K562 (cell line): ENCODE data around the gene C4orf50. TPM values are rescaled to one million over a fixed set of nuclear protein-coding genes. Genes with fewer than 3 reads are reported as not detected.

Source experiments
- ATAC-seq: fragments of 200-7000 bp; cut with Tn5 transposase; 3 replicates; pipeline ENCODE4 v1.9.1; 2020; ENCODE audit warnings: moderate library complexity
- BruUV-seq: library from RNA; stranded (reverse); fragments of 400-500 nt; replicated peaks from 2 replicates; lab custom pipeline; 2021; lab: Mats Ljungman, UMichigan
- CTCF ChIA-PET: fragments of 300-600 bp; formaldehyde crosslinking; extraction: SDS; loops from one replicate; lab custom pipeline; 2021; ENCODE audit warnings: low intra/inter-chr PET ratio; lab: Yijun Ruan, JAX
- POLR2A ChIA-PET: fragments of 300-600, 350-650 bp; sonication (Branson Sonifier 250); formaldehyde crosslinking; extraction: SDS; loops from one replicate; lab custom pipeline; 2021; ENCODE audit warnings: antibody characterized with exemption, inconsistent platforms; lab: Yijun Ruan, JAX
- DNase-seq, 4 experiments: peaks; one replicate each; pipeline versions ENCODE4 v3.0.0 to v3.0.0-alpha.2; 2011 to 2018; ENCODE audit warnings: low spot score in 3 of 4, mixed read lengths in 3 of 4; ENCODE audit errors: extremely low read depth in 1 of 4
- FAIRE-seq: peaks from 2 replicates; lab custom pipeline; 2011; peaks lifted over from hg19 to GRCh38; lab: Jason Lieb, UNC
- H2AFZ ChIP-seq: 2 replicates; pipeline ENCODE4 v1.6.0; 2011; ENCODE audit warnings: low read depth, low read length, control low read depth, inconsistent platforms
- H3K27ac ChIP-seq: fragments of 200-600 bp; 3 replicates; pipeline ENCODE4 v1.8.0; 2011; ENCODE audit warnings: low read depth, mild to moderate bottlenecking, control low read depth, inconsistent platforms, low read length, moderate library complexity, mixed read lengths; ENCODE audit errors: extremely low read depth
- H3K27me3 ChIP-seq, 2 experiments: fragments of 300-600 bp in 1 of 2; 2 replicates in 1 of 2; 3 replicates in 1 of 2; pipeline versions ENCODE4 v1.6.0 to v1.8.0; 2011; ENCODE audit warnings: inconsistent platforms in 2 of 2, low read length in 2 of 2, mild to moderate bottlenecking in 1 of 2, mixed read lengths in 1 of 2, moderate library complexity in 1 of 2; ENCODE audit not compliant: control insufficient read depth in 2 of 2, insufficient read depth in 2 of 2
- H3K36me3 ChIP-seq: fragments of 300-600 bp; 3 replicates; pipeline ENCODE4 v1.8.0; 2011; ENCODE audit warnings: mild to moderate bottlenecking, low read length, inconsistent platforms; ENCODE audit not compliant: control insufficient read depth, insufficient read depth
- H3K4me1 ChIP-seq, 2 experiments: fragments of 200-600 bp in 1 of 2; replicated peaks in 1 of 2; 2 replicates in 1 of 2; 3 replicates in 1 of 2; pipeline versions ENCODE4 v1.5.1 to v1.8.0; 2011; ENCODE audit warnings: inconsistent platforms in 2 of 2, low read length in 2 of 2, mild to moderate bottlenecking in 1 of 2, mixed read lengths in 1 of 2, moderate library complexity in 1 of 2; ENCODE audit not compliant: control insufficient read depth in 2 of 2, insufficient read depth in 2 of 2
- H3K4me2 ChIP-seq: 2 replicates; pipeline ENCODE4 v1.6.1; 2011; ENCODE audit warnings: low read length, control low read depth, inconsistent platforms, mixed read lengths; ENCODE audit not compliant: insufficient read depth
- H3K4me3 ChIP-seq: fragments of 200-600 bp; sonication (generic), shearing (Covaris generic); 2 replicates; pipeline ENCODE4 v1.5.1; 2016; ENCODE audit warnings: control low read depth, inconsistent platforms
- H3K79me2 ChIP-seq: fragments of 200-600 bp; 3 replicates; pipeline ENCODE4 v1.8.0; 2011; ENCODE audit warnings: low read length, inconsistent platforms; ENCODE audit not compliant: control insufficient read depth, insufficient read depth
- H3K9ac ChIP-seq, 2 experiments: 2 replicates each; pipeline versions ENCODE4 v1.6.0 to v1.6.1; 2011; ENCODE audit warnings: low read depth in 2 of 2, low read length in 2 of 2, control low read depth in 1 of 2, inconsistent platforms in 1 of 2, mild to moderate bottlenecking in 1 of 2, mixed read lengths in 1 of 2; ENCODE audit not compliant: insufficient read depth in 1 of 2
- H3K9me1 ChIP-seq: one replicate; pipeline ENCODE4 v1.6.0; 2011; ENCODE audit warnings: inconsistent platforms, mild to moderate bottlenecking, low read length, moderate library complexity; ENCODE audit not compliant: control insufficient read depth, insufficient read depth
- H3K9me3 ChIP-seq: replicated peaks from 2 replicates; pipeline ENCODE4 v1.5.1; 2011; ENCODE audit warnings: low read depth, low read length, inconsistent platforms; ENCODE audit not compliant: control insufficient read depth, insufficient read depth
- H4K20me1 ChIP-seq: replicated peaks from 2 replicates; pipeline ENCODE4 v1.6.1; 2011; ENCODE audit warnings: low read length, inconsistent platforms, mixed read lengths; ENCODE audit not compliant: control insufficient read depth, insufficient read depth
- CCNT2 ChIP-seq: IDR thresholded peaks from 2 replicates; pipeline ENCODE4 v1.6.1; 2011; ENCODE audit warnings: borderline replicate concordance, low read depth, mild to moderate bottlenecking, moderate library complexity, mixed read lengths, low read length; ENCODE audit not compliant: insufficient read length; ENCODE audit errors: extremely low read depth
- CHCHD3 ChIP-seq: fragments of 250-450 bp; sonication (Bioruptor Pico); IDR thresholded peaks from 2 replicates; pipeline ENCODE4 v2.1.2; 2022; ENCODE audit warnings: mild to moderate bottlenecking
- ESRRB ChIP-seq: fragments of 250-450 bp; sonication (Bioruptor Pico); IDR thresholded peaks from 2 replicates; pipeline ENCODE4 v1.5.0; 2020; ENCODE audit warnings: mild to moderate bottlenecking, moderate library complexity, borderline replicate concordance
- ETV6 ChIP-seq, 3 experiments: fragments of 150-350 bp in 1 of 3; sonication (generic) in 1 of 3; formaldehyde crosslinking in 1 of 3; IDR thresholded peaks; 2 replicates each; pipeline versions ENCODE4 v1.6.1 to v1.8.0; 2014 to 2022; ENCODE audit warnings: borderline replicate concordance in 2 of 3, low read depth in 2 of 3, antibody characterized with exemption in 1 of 3, low read length in 1 of 3, mild to moderate bottlenecking in 1 of 3, missing genetic modification reagents in 1 of 3
- GTF2A2 ChIP-seq: IDR thresholded peaks from 2 replicates; pipeline ENCODE4 v1.6.1; 2016; ENCODE audit warnings: mild to moderate bottlenecking, missing genetic modification characterization, missing compliant biosample characterization
- ILF3 ChIP-seq: fragments of 450-650 bp; IDR thresholded peaks from 2 replicates; pipeline ENCODE4 v1.6.1; 2018; ENCODE audit warnings: antibody characterized with exemption, mild to moderate bottlenecking, moderate library complexity, borderline replicate concordance
- MBD1 ChIP-seq: fragments of 250-450 bp; sonication (Bioruptor Pico); IDR thresholded peaks from 2 replicates; pipeline ENCODE4 v1.8.0; 2022; ENCODE audit warnings: inconsistent platforms
- MECOM ChIP-seq: fragments of 250-450 bp; sonication (Bioruptor Pico); IDR thresholded peaks from 2 replicates; pipeline ENCODE4 v1.8.0; 2022; ENCODE audit warnings: inconsistent platforms
- PPARD ChIP-seq: fragments of 250-450 bp; sonication (Bioruptor Pico); IDR thresholded peaks from 2 replicates; pipeline ENCODE4 v1.8.0; 2022; ENCODE audit warnings: inconsistent platforms, mild to moderate bottlenecking, moderate library complexity
- SRF ChIP-seq, 2 experiments: fragments of 250-450, 450-650 bp in 1 of 2; sonication (Bioruptor Pico) in 1 of 2; sonication (generic) in 1 of 2; formaldehyde crosslinking; IDR thresholded peaks; 2 replicates each; pipeline versions ENCODE4 v1.5.0 to v1.5.1; 2020 to 2022; ENCODE audit warnings: mild to moderate bottlenecking in 1 of 2, missing genetic modification reagents in 1 of 2
- TRIM24 ChIP-seq, 2 experiments: fragments of 450-650 bp; IDR thresholded peaks; 2 replicates each; pipeline ENCODE4 v1.6.1; 2016
- TSC22D4 ChIP-seq: fragments of 450-650 bp; IDR thresholded peaks from 2 replicates; pipeline ENCODE4 v1.6.1; 2016; ENCODE audit warnings: missing genetic modification characterization, missing biosample characterization, control low read depth
- ZNF197 ChIP-seq: fragments of 200-800 bp; sonication (Bioruptor generic); IDR thresholded peaks from 2 replicates; pipeline ENCODE4 v1.6.1; 2016; ENCODE audit warnings: low read depth, missing genetic modification characterization, missing compliant biosample characterization
- ZNF740 ChIP-seq, 3 experiments: fragments of 200-800 bp in 1 of 3; sonication (Bioruptor generic) in 1 of 3; sonication (generic) in 1 of 3; formaldehyde crosslinking in 1 of 3; IDR thresholded peaks; 2 replicates each; pipeline versions ENCODE4 v1.6.1 to v1.8.0; 2016 to 2022; ENCODE audit warnings: mild to moderate bottlenecking in 2 of 3, missing compliant biosample characterization in 2 of 3, missing genetic modification characterization in 2 of 3, missing genetic modification reagents in 1 of 3
- ZSCAN29 ChIP-seq: fragments of 450-650 bp; IDR thresholded peaks from 2 replicates; pipeline ENCODE4 v1.6.1; 2017
- whole genome bisulfite sequencing: fragments of 100-300 bp; shearing (Covaris generic); methylation state at CpG from one replicate; pipeline ENCODE4 v1.1.6; 2016; ENCODE audit warnings: low coverage, mixed read lengths; ENCODE audit not compliant: insufficient coverage; ENCODE audit errors: missing lambda C conversion rate; 5-methylcytosine and 5-hydroxymethylcytosine counted together
- in situ Hi-C: fragments of 300-500 bp; cut with MboI; formaldehyde crosslinking; loops from 4 replicates; pipeline ENCODE4 v1.15.0; 2018; ENCODE audit warnings: inconsistent platforms, mixed read lengths
- intact Hi-C: fragments of 100-400 bp; cut with micrococcal nuclease; formaldehyde crosslinking; loops from 2 replicates; pipeline ENCODE4 v1.14.2; 2022
- polyA plus RNA-seq, 8 experiments: library from polyadenylated mRNA; depleted of rRNA in 4 of 8; stranded (reverse) in 5 of 8; unstranded in 3 of 8; fragments of >200 nt; fragmentation: Nextera tagmentation in 2 of 8; fragmentation: Illumina TruSeq in 1 of 8; extraction: Ambion mirVana in 2 of 8; extraction: Trizol in 1 of 8; gene quantifications; 2 replicates each; pipeline versions ENCODE4 v1.2.1 to v1.2.3, GENCODE V29; 2011 to 2014; ENCODE audit warnings: inconsistent platforms in 1 of 8, missing spikeins in 1 of 8
- total RNA-seq, 7 experiments: library from RNA; depleted of rRNA in 6 of 7; stranded (reverse); fragments of >200 nt in 6 of 7; fragmentation: Illumina TruSeq in 2 of 7; extraction: Trizol in 2 of 7; gene quantifications; 2 replicates each; pipeline versions ENCODE4 v1.2.1 to v1.2.3, GENCODE V29; 2011 to 2021; ENCODE audit warnings: low replicate concordance in 1 of 7

The C4orf50 gene
- total and polyA plus RNA-seq, 9 of the 15 experiments (the other 6 are each of a cell fraction or from before 2014, with no cell fraction given): not detected

GRCh38 chr4:6056976-6057766, 38.9 kb upstream of the C4orf50 start:
- intact Hi-C loops: no loop called here
- Histone ChIP-seq H3K27me3 (no peaks in the 10 kb centered on the region; a peak in 1 of 5 replicates), H3K4me2 (no peak overlapping the region), H3K4me3 (no peak overlapping the region), H3K4me1 (no peaks in the 10 kb centered on the region), H3K79me2 (no peaks in the 10 kb centered on the region), H2AFZ (no peak overlapping the region), H3K9me3 (no peaks in the 10 kb centered on the region; the same call in 1 of the 2 replicates), H3K9ac (no peak overlapping the region), H3K36me3 (no peaks in the 10 kb centered on the region), H4K20me1 (no peaks in the 10 kb centered on the region), H3K27ac (no peak overlapping the region), H3K9me1 (no peaks in the 10 kb centered on the region)
- FAIRE-seq (no peak), ATAC-seq (no peak), DNase-seq (no peak)
- CTCF ChIA-PET: no interaction called here
- no TSS peak for BruUV-seq
- POLR2A ChIA-PET: interaction anchor here (0.6 kb wide), 1 partner anchor 16 kb away, joined by 3 read pairs; no protein-coding TSS in a partner anchor
- 3% methylated on average over 14 of the region's 15 CpGs for WGBS
- in situ Hi-C loops: no loop called here
- TF ChIP-seq MECOM (CRISPR knock-in tag): no peak
- TF ChIP-seq CHCHD3 (CRISPR knock-in tag): no peak
- TF ChIP-seq TRIM24 (IDR thresholded peaks at IDR 0.05): no peak
- no peak for TF ChIP-seq ETV6 (IDR thresholded peaks at IDR 0.05; ENCODE audit: borderline replicate concordance in 1 of 2, low read depth in 2 of 2, low read length in 1 of 2)
- TF ChIP-seq ETV6 (CRISPR knock-in tag; IDR thresholded peaks at IDR 0.05; ENCODE audit: borderline replicate concordance): no peak
- TF ChIP-seq ILF3: no peak
- TF ChIP-seq ZSCAN29: no peak
- no peak for TF ChIP-seq ZNF740 (CRISPR knock-in tag; IDR thresholded peaks at IDR 0.05)
- TF ChIP-seq ZNF740 (tag; IDR thresholded peaks at IDR 0.05): no peak
- TF ChIP-seq TSC22D4 (tag): no peak
- no peak for TF ChIP-seq ESRRB (CRISPR knock-in tag)
- no peak for TF ChIP-seq PPARD
- no peak for TF ChIP-seq SRF (CRISPR knock-in tag; IDR thresholded peaks at IDR 0.05)
- TF ChIP-seq MBD1 (CRISPR knock-in tag): no peak
- TF ChIP-seq GTF2A2 (tag): no peak
- no peak for TF ChIP-seq ZNF197 (CRISPR knock-in tag)
- TF ChIP-seq CCNT2: no peak
